Measurements from ENCODE around the gene MPO. TPM values are rescaled to one million over a fixed set of nuclear protein-coding genes. Genes with fewer than 3 reads are reported as not detected.
A peak's percentile ranks its signal among the peaks of the same experiment; 100 is the strongest.

The MPO gene
- total RNA-seq, 1 donor from 2014 or later: not detected

GRCh38 chr17:58324056-58324408 lies 43.3 kb upstream of the MPO start:
- Mint-ChIP-seq H3K27ac (no peak overlapping the region), H3K36me3 (ENCODE audit: low read depth) (peaks cover 32% of the 10 kb centered on the region), H3K27me3 (ENCODE audit: insufficient read depth) (no peaks in the 10 kb centered on the region), H3K4me1 (ENCODE audit: low read depth) (peaks cover 35% of the 10 kb centered on the region), H3K4me3 (no peak overlapping the region), H3K9me3 (no peaks in the 10 kb centered on the region)
- intact Hi-C loops (cut with micrococcal nuclease): no loop called here
- no peak for DNase-seq (ENCODE audit: low spot score)

- no peak overlapping the region for H3K4me3 Mint-ChIP-seq
- H3K36me3 Mint-ChIP-seq (ENCODE audit: low read depth): peaks cover 29% of the 10 kb centered on the region
- no peaks in the 10 kb centered on the region for H3K9me3 Mint-ChIP-seq
- no peak for DNase-seq (ENCODE audit: low spot score)
- intact Hi-C loops (cut with micrococcal nuclease): no loop called here
- H3K27ac Mint-ChIP-seq: peak overlapping the region; percentile 59
- H3K27me3 Mint-ChIP-seq (ENCODE audit: insufficient read depth): no peaks in the 10 kb centered on the region
- peaks cover 31% of the 10 kb centered on the region for H3K4me1 Mint-ChIP-seq (ENCODE audit: low read depth)
Observed at GRCh38 chr17:58323366-58324055, 42.8 kb upstream of the MPO start.

- no peaks in the 10 kb centered on the region for H3K27me3 Mint-ChIP-seq (ENCODE audit: insufficient read depth)
- no peak overlapping the region for H3K27ac Mint-ChIP-seq
- intact Hi-C loops (cut with micrococcal nuclease): no loop called here
- H3K4me1 Mint-ChIP-seq (ENCODE audit: low read depth): peaks cover 26% of the 10 kb centered on the region
- no peak overlapping the region for H3K4me3 Mint-ChIP-seq
- DNase-seq (ENCODE audit: low spot score): no peak
- no peaks in the 10 kb centered on the region for H3K9me3 Mint-ChIP-seq
- peaks cover 31% of the 10 kb centered on the region for H3K36me3 Mint-ChIP-seq (ENCODE audit: low read depth)
Observed at GRCh38 chr17:58322581-58323185, 41.9 kb upstream of the MPO start.

DNA sequence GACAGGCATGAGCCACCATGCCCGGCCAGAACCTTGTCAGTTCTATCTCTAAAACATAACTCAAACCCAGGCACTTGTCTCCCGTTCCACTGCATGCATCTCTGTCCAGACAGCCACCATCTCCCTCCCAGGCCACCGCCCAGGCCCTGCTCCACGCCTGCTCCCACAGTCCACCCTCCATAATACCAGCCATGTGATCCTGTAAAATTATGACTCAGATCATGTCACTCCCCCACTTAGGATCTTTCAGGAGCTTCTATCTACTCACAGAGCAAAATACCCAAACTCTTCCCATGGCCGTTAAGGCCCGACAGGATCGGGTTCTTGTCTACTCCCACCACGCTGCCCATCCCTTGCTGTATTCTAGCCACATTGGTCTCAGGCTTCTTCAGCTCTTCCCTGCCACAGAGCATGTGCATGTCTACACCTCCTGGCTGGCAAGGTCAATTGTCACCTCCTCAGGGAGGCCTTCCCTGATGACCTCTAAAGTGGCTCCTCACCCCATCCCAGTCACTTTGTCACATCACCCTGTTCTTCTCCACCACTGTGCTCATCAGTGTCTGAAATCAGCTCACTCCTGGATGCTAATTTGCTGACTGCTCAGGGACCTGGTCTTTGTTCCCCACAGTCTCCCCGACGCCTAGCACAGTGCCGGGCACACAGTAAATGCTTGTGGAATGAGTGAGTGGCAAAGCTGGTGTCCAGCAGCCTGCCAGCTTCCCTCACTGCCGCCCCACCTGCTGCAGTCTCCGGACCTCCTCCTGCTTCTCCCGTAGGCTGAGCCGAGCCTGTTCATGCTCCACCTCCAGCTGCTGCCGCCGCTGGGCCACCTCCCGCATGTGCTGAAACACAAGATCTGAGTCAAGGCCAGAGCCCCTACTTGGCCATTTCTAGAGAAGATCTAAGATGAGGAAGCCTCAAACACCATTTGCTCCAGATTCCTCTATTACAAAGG lies 41.1 kb upstream of the MPO start:
- H3K4me3 Mint-ChIP-seq: no peak overlapping the region
- peak overlapping the region; percentile 80 for H3K27ac Mint-ChIP-seq
- DNase-seq (ENCODE audit: low spot score): no peak
- intact Hi-C loops (cut with micrococcal nuclease): no loop called here
- peaks cover 27% of the 10 kb centered on the region for H3K4me1 Mint-ChIP-seq (ENCODE audit: low read depth)
- H3K27me3 Mint-ChIP-seq (ENCODE audit: insufficient read depth): no peaks in the 10 kb centered on the region
- peaks cover 36% of the 10 kb centered on the region for H3K36me3 Mint-ChIP-seq (ENCODE audit: low read depth)
- no peaks in the 10 kb centered on the region for H3K9me3 Mint-ChIP-seq

DNA sequence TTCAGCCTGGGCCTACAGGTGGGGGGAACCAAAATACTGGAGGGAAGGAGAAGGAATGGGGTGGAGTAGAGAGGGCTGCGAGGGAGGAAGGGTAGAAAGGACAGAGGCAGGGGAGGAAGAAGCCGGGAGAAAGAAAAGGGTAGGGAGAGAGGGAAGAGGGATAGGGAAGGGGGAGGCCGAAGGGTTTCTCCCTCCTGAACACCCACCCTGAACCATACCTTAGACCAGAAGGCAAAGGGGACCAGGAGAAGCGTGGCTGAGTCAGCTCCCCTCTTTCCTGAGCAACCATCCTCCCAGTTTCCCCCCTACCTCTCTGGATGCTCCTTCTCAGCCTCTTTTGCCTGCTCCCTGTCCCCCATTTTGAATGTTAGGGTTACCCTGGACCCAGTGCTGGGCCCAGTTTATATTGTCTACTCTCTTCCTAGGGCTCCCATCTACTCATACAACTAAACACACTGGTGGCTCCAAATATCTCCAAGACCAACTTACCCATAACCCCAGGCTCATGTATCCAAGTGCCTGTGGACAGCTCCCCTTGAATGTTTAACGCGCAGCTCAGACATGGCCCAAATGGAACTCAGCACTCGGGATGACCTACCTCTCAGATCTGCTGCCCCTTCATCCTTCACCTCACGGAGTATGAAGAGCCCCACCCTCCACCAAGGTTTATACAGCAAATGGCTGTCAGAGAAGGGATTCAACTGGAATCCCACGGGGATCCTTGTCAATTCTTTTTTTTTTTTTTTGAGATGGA lies 40.0 kb upstream of the MPO start:
- Mint-ChIP-seq H3K4me1 (ENCODE audit: low read depth) (peaks cover 20% of the 10 kb centered on the region), H3K4me3 (no peak overlapping the region), H3K9me3 (no peaks in the 10 kb centered on the region), H3K36me3 (ENCODE audit: low read depth) (peaks cover 35% of the 10 kb centered on the region), H3K27ac (peak overlapping the region; percentile 53), H3K27me3 (ENCODE audit: insufficient read depth) (no peaks in the 10 kb centered on the region)
- DNase-seq (ENCODE audit: low spot score): no peak
- intact Hi-C loops (cut with micrococcal nuclease): no loop called here

DNA sequence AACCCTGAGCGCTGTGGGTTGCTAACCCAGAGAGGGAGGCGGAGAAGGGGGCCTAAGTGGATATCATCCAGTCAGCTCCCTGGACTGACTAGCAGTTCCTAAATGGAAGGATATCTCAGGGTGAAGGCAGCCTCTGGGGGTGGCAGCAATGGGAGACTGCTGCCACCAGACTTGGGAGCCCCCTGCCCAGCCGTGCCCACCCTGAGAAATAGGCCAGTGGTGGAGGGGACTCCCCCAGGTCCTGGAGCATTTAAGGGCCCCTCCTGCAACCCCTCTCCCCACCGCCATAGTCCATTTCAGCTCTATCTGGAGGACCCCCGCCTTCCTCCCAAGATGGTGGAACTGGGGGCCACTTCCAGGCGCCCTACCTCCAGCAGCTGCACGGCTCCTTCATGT lies 39.4 kb upstream of the MPO start:
- Mint-ChIP-seq H3K27me3 (ENCODE audit: insufficient read depth) (no peaks in the 10 kb centered on the region), H3K4me3 (no peak overlapping the region), H3K27ac (no peak overlapping the region), H3K36me3 (ENCODE audit: low read depth) (peaks cover 40% of the 10 kb centered on the region), H3K4me1 (ENCODE audit: low read depth) (peaks cover 17% of the 10 kb centered on the region), H3K9me3 (no peaks in the 10 kb centered on the region)
- DNase-seq (ENCODE audit: low spot score): no peak
- intact Hi-C loops (cut with micrococcal nuclease): no loop called here

- H3K27ac Mint-ChIP-seq: no peak overlapping the region
- H3K27me3 Mint-ChIP-seq (ENCODE audit: insufficient read depth): no peaks in the 10 kb centered on the region
- intact Hi-C loops (cut with micrococcal nuclease): no loop called here
- H3K36me3 Mint-ChIP-seq (ENCODE audit: low read depth): peaks cover 43% of the 10 kb centered on the region
- peaks cover 19% of the 10 kb centered on the region for H3K4me1 Mint-ChIP-seq (ENCODE audit: low read depth)
- no peaks in the 10 kb centered on the region for H3K9me3 Mint-ChIP-seq
- DNase-seq (ENCODE audit: low spot score): no peak
- H3K4me3 Mint-ChIP-seq: no peak overlapping the region
Observed at GRCh38 chr17:58319173-58320162, 38.7 kb upstream of the MPO start.

DNA sequence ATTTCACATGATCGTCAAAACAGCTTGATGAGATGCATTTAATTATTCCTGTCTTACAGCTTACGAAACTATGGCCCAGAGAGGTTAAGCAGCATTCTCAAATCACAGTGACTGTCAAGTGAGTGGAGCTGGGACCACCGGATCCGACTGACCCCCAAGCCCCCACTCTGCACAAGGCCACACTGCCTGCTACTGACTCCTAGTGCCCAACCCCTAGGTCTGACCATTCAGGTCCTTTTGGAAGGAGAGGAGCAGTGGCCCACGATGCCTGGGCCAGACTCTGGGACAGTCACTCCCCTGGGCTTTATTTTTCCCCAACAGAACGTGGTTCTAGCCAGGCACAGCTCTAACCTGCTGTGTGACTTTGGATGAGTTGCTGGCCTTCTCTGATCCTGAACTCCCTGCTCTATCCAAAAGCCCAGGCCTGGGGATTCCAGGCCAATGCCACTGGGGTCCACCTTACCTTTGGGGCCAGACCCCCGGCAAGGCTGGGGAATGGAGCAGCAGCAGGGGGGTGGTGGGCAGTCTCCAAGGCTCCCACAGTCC lies 38.0 kb upstream of the MPO start:
- no peak for DNase-seq (ENCODE audit: low spot score)
- intact Hi-C loops (cut with micrococcal nuclease): no loop called here
- Mint-ChIP-seq H3K27me3 (ENCODE audit: insufficient read depth) (no peaks in the 10 kb centered on the region), H3K9me3 (no peaks in the 10 kb centered on the region), H3K36me3 (ENCODE audit: low read depth) (peaks cover 49% of the 10 kb centered on the region), H3K4me1 (ENCODE audit: low read depth) (peaks cover 27% of the 10 kb centered on the region), H3K4me3 (no peak overlapping the region), H3K27ac (no peak overlapping the region)

- H3K4me1 Mint-ChIP-seq (ENCODE audit: low read depth): peaks cover 28% of the 10 kb centered on the region
- H3K27ac Mint-ChIP-seq: peak overlapping the region; percentile 18
- peaks cover 46% of the 10 kb centered on the region for H3K36me3 Mint-ChIP-seq (ENCODE audit: low read depth)
- no peak overlapping the region for H3K4me3 Mint-ChIP-seq
- H3K27me3 Mint-ChIP-seq (ENCODE audit: insufficient read depth): no peaks in the 10 kb centered on the region
- DNase-seq (ENCODE audit: low spot score): no peak
- H3K9me3 Mint-ChIP-seq: no peaks in the 10 kb centered on the region
- intact Hi-C loops (cut with micrococcal nuclease): no loop called here
Observed at GRCh38 chr17:58318065-58318481, 37.3 kb upstream of the MPO start.

DNA sequence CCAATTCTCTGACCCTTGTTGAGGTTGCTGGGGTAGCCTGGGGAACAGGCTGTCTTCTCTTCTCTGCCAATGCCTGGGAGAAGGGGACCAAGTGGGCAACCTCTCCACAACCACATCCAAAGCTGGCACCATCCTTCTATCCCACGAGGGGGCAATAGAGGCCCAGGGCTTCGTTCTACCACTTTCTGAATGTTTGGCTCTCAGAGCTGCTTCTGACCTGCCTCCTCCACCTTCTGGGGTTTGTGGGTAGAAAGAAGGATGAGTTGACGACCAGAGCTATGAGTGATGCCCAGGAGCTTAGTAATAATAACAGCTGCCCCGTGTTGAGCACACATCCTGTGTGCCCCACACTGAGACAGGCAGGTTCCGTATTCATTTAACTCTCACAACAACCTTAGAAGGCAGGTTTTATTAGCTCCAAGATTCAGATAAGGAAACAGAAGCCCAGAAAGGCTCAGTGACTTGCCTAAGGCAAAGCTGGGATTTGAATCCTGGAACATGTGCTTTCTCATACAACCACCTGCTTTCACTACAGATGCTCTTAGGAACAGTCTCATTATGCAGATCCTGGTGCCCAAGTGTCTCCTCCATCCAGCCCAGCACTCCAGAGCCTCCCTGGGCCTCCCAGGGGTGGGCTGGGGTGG lies 36.8 kb upstream of the MPO start:
- no peak overlapping the region for H3K4me3 Mint-ChIP-seq
- peaks cover 28% of the 10 kb centered on the region for H3K4me1 Mint-ChIP-seq (ENCODE audit: low read depth)
- H3K36me3 Mint-ChIP-seq (ENCODE audit: low read depth): peaks cover 47% of the 10 kb centered on the region
- no peaks in the 10 kb centered on the region for H3K27me3 Mint-ChIP-seq (ENCODE audit: insufficient read depth)
- H3K27ac Mint-ChIP-seq: peak overlapping the region; percentile 87
- H3K9me3 Mint-ChIP-seq: no peaks in the 10 kb centered on the region
- peak; percentile 55 for DNase-seq (ENCODE audit: low spot score)
- intact Hi-C loops (cut with micrococcal nuclease): loop anchor here (1.0 kb wide), 7 partner anchors 12 to 197 kb away; partner anchors contain the start of genes MTMR4, RNF43 and SUPT4H1

GRCh38 chr17:58316260-58316960 lies 35.7 kb upstream of the MPO start:
- no peaks in the 10 kb centered on the region for H3K9me3 Mint-ChIP-seq
- H3K36me3 Mint-ChIP-seq (ENCODE audit: low read depth): peaks cover 38% of the 10 kb centered on the region
- no peak for DNase-seq (ENCODE audit: low spot score)
- no peak overlapping the region for H3K4me3 Mint-ChIP-seq
- intact Hi-C loops (cut with micrococcal nuclease): no loop called here
- H3K27ac Mint-ChIP-seq: no peak overlapping the region
- H3K27me3 Mint-ChIP-seq (ENCODE audit: insufficient read depth): no peaks in the 10 kb centered on the region
- peaks cover 28% of the 10 kb centered on the region for H3K4me1 Mint-ChIP-seq (ENCODE audit: low read depth)
